Testis (tissue), 2 donors: ENCODE measurements around the gene SCT.

ENCODE experiments used
- POLR2A ChIP-seq: fragments of 450-650 bp; IDR thresholded peaks from one replicate; pipeline ENCODE4 v1.6.1; 2017; ENCODE audit warnings: antibody characterized with exemption, mild to moderate bottlenecking, moderate library complexity
- TF ChIP-seq, protein P1 (sequence below), 3 experiments: fragments of 450-650 bp in 2 of 3; fragments of 200-600 bp in 1 of 3; sonication (generic) in 1 of 3; IDR thresholded peaks; one replicate each; pipeline ENCODE4 v1.5.1; 2016 to 2019; ENCODE audit warnings: antibody characterized with exemption in 3 of 3, mild to moderate bottlenecking in 2 of 3, moderate library complexity in 1 of 3

DNA sequence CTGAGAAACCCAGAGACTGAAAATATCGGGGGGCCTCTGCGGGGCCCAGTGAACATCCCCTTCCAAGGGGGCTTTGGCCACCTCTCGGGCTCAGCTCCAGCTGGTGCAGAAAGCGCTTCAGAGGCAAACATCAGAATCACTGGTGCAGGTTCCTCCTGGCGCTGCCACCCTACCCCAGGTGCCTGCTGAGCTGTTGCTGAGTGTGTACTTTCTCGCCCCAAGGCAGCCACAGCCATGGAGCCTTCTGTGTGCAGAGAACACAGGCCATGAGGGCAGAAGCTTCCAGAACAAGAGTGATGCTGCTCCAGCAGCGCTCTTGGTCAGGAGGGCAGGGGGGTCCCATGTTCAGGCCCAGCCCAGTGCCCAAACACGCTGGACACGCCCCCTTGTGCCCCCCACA lies 16.4 kb upstream of the SCT start:
- TF ChIP-seq, protein P1, sequence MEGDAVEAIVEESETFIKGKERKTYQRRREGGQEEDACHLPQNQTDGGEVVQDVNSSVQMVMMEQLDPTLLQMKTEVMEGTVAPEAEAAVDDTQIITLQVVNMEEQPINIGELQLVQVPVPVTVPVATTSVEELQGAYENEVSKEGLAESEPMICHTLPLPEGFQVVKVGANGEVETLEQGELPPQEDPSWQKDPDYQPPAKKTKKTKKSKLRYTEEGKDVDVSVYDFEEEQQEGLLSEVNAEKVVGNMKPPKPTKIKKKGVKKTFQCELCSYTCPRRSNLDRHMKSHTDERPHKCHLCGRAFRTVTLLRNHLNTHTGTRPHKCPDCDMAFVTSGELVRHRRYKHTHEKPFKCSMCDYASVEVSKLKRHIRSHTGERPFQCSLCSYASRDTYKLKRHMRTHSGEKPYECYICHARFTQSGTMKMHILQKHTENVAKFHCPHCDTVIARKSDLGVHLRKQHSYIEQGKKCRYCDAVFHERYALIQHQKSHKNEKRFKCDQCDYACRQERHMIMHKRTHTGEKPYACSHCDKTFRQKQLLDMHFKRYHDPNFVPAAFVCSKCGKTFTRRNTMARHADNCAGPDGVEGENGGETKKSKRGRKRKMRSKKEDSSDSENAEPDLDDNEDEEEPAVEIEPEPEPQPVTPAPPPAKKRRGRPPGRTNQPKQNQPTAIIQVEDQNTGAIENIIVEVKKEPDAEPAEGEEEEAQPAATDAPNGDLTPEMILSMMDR (IDR thresholded peaks at IDR 0.05), result no peak
- no peak for TF ChIP-seq POLR2A
